Astrocyte of the spinal cord (primary cell): ENCODE results near the gene COX7B2.

Experiments used
- DNase-seq: peaks from one replicate; pipeline ENCODE4 v3.0.0; 2011; ENCODE audit warnings: low read depth, low spot score
- H3K4me3 ChIP-seq: 2 replicates; pipeline ENCODE4 v1.5.1; 2011; ENCODE audit warnings: low read depth, mild to moderate bottlenecking, low read length, moderate library complexity
- in situ Hi-C: cut with HindIII; loops from 2 replicates; pipeline ENCODE4 v1.10.0; 2017; ENCODE audit warnings: low sequenced_read_pairs
- TF ChIP-seq, protein P1 (sequence below): IDR thresholded peaks from 2 replicates; pipeline ENCODE4 v1.5.1; 2012; ENCODE audit warnings: low read depth, mild to moderate bottlenecking, low read length, inconsistent platforms

COX7B2 gene

DNA sequence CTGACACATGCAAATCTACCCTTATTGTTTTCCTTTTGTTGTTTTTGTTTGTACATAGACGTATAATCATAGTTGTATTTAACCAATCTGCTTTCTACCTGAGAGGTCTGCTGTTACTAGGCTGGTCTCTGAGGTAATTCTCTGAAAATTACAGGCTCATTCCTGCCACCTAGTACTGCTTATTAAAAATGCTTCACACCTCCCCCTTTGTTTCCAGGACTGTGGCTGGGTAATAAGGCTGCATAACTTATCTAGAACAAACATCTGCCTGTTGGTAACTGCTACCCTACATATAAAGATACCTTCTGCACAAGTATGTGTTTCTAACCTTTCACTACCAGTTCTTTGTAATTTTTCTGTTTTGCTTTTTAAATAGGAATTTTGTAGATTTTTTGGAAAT lies 34.2 kb downstream of the COX7B2 start:
- H3K4me3 ChIP-seq = no peak overlapping the region
- DNase-seq = no peak
- in situ Hi-C loops = no loop called here
- TF ChIP-seq, protein P1, sequence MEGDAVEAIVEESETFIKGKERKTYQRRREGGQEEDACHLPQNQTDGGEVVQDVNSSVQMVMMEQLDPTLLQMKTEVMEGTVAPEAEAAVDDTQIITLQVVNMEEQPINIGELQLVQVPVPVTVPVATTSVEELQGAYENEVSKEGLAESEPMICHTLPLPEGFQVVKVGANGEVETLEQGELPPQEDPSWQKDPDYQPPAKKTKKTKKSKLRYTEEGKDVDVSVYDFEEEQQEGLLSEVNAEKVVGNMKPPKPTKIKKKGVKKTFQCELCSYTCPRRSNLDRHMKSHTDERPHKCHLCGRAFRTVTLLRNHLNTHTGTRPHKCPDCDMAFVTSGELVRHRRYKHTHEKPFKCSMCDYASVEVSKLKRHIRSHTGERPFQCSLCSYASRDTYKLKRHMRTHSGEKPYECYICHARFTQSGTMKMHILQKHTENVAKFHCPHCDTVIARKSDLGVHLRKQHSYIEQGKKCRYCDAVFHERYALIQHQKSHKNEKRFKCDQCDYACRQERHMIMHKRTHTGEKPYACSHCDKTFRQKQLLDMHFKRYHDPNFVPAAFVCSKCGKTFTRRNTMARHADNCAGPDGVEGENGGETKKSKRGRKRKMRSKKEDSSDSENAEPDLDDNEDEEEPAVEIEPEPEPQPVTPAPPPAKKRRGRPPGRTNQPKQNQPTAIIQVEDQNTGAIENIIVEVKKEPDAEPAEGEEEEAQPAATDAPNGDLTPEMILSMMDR = no peak

DNA sequence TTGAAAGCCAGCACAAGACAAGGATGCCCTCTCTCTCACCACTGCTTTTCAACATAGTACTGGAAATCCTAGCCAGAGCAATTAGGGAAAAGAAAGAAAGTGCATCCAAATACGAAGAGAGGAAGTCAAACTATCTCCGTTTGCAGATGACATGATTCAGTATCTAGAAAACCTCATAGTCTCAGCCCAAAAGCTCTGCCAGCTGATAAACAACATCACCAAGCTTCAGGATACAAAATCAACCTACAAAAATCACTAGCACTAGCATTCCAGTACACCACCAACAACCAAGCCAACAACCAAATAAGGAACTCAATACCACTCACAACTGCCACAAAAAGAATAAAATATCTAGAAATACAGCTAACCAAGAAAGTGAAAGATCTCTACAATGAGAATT lies 38.6 kb downstream of the COX7B2 start:
- TF ChIP-seq, protein P1 = no peak
- DNase-seq = no peak
- in situ Hi-C loops = no loop called here
- no peak overlapping the region for H3K4me3 ChIP-seq

DNA sequence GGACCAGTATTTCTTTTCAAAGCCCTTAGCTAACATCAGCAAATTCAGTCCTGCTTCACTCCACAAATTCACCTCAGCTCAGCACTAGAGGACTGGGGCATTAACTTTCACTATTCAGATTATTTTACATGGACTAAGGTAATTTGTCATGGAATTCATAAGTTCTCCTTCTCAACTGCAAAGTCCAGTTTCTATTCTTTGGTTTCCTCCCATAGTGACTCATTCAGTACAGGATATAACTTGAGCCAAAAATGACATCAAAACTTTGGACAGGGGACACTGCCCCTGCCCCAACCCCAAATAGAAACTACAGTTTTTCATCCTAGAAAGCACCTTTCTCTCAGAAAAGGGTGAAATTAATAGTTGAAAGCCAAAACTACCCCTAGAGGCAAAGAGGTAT lies 52.7 kb downstream of the COX7B2 start:
- H3K4me3 ChIP-seq = no peak overlapping the region
- DNase-seq = peak; percentile 4
- in situ Hi-C loops = no loop called here
- TF ChIP-seq, protein P1 = no peak

DNA sequence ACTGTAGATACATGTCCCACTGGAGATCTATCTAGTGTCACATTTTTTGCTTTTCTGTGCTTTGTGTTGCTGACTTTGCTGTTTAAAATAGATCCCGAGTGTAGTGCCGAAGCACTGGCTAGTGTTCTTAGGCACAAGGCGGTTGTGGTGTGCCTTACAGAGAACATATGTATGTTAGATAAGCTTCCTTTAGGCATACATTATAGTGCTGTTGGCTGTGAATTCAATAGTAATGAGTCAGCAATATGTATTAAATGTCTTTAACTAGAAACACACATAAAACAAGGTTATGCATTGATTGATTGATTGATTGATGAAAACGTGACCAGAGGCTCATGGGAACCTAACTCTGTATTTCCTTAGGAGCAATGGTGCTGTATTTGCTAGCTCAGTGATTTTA lies 56.2 kb downstream of the COX7B2 start:
- H3K4me3 ChIP-seq = no peak overlapping the region
- DNase-seq = no peak
- TF ChIP-seq, protein P1 = no peak
- in situ Hi-C loops = no loop called here

DNA sequence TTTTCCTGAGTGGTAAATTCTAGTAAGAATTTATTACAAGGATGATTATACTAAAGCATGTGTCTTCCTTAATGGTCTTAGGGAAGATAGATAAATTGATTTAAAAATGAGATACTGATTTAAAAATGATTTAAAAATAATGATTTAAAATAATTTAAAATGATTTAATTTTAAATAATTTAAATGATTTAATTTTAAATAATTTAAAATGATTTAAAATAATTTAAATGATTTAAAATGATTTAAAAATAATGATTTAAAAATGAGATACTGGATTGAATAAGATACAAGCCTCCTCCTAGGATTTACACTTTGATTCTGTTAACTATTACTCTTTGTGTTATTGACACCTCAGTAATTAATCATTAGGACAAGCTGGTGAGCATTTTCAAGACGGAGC lies 59.0 kb downstream of the COX7B2 start:
- TF ChIP-seq, protein P1 = no peak
- no peak overlapping the region for H3K4me3 ChIP-seq
- in situ Hi-C loops = no loop called here
- DNase-seq = no peak

DNA sequence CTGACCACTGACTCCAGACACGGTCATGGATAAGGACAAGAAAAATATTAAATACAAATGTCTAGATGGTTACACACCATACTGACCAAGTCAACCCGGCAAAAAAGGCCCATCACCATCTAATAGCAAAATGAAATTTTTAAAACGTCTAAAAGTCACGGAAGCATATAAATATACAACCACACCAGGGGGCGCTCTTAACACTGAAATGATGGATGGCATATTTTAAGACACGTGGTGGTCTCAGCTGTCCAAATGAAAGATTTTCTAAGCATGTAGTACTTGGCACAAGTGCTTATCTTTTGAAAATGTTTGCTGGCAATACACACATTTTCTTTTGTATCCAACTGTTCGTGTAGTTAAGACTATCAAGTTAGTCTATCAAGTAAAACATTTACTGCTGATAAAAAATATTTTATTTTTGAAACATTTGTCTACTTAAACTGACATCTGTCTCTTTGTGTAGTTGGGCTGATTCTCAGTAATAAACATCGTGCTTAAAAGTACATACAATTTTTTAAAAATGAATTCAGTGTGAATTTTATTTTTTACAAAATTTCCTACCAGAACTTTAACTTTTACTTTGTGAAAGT lies 64.6 kb downstream of the COX7B2 start:
- no peak overlapping the region for H3K4me3 ChIP-seq
- in situ Hi-C loops = no loop called here
- DNase-seq = peak; percentile 68
- TF ChIP-seq, protein P1 = peak; percentile 66

DNA sequence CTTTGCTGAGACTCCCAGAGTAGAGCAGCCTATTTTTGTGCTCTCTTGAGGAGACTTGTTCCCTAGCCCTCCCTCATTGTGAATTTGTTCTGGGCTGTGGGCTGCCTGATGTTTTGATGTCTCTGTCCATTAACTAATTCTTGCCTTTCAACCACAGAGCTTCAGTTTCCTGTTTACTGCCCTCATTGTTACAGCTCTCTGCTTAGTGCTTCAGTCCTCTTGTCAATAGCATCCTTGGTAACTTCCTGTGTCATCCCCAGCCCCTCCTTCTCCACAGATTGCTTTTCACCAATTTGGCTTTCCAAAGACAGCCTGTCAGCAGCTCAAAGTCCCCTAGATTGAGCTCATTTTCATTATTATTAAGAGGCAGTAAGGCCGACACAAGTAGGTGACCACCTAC lies 69.9 kb downstream of the COX7B2 start:
- in situ Hi-C loops = no loop called here
- TF ChIP-seq, protein P1 = no peak
- no peak overlapping the region for H3K4me3 ChIP-seq
- DNase-seq = no peak
